Stimulated activated CD8-positive, alpha-beta memory T cell treated with anti-CD3 and anti-CD28 coated beads, Interleukin-4, amount 100 ng/mL, for 24 hours (primary cell): ENCODE results near the gene NFATC2.
"Not testable (repeated sequence)": the region's sequence is repeated elsewhere in the genome, so short reads cannot be mapped to it uniquely, and the experiment has no call there.

Experiments used
- DNase-seq: peaks from one replicate; pipeline ENCODE4 v3.0.0-alpha.2; 2020; ENCODE audit warnings: low read depth

The NFATC2 gene

DNA sequence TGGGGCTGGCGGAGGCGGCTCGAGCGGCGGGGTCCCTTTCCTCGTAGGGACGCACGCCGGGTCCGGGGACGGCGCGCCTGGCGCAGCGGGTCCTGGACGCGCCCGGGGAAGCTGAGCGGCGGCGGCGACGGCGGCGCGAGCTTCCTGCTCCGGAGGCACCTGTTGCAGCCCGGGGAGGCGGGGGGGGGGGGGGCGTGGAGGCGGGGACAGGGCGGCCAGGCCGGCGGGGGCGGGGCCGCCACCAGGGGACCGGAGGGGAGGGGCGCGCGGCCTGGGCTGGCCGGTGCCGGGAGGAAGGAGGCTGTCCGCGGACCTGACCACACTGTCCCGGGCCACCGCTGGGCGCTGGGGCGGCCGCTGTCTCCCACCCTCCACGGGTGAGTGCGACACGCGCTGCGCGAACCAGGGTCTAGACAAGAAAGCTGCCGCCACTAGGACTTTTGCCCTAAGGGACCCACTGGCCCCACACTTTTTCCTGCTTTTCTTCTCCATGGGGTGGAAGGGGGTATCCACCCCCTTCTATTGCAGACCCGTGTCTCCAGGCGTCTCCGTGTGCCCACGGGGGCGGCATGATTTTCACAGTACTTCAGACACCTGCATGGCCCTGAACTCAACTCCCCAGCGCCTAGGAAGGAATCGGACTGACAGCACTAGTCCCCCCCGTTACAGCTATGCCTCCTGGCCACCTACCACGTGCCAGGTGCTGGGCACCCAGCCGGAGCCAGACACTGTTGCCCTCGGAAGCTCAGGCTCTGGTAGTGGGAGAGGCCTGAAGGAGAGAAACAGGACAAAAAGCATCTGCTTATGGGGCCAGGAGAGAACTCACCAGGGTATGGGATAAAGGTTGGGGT is at the start of gene NFATC2:
Gene NFATC2 (minus strand): TSS at position 149 of the 851 bp plus-strand sequence. CDS start 220 bp downstream, outside the sequence.
- DNase-seq, result no peak

DNA sequence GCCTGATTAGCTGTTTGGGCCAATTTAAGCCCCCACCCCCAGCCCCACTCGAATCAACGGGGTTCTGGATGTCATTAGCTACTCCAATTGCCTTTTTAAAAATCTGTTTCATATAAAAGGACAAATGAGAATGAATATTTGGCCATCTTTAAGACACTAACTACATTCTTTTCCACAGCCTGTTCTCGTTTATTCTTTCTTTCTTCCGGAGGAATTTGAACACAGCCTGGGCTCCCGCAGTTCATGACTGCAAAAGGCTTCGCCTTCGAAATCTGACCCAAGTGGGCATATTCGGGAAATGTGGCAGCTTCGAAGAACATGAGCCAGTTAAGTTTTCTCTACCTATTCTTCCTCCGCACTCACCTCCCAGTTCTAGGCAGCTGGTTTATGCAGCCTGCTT is 49.4 kb upstream of the NFATC2 start:
- DNase-seq, result no peak

DNA sequence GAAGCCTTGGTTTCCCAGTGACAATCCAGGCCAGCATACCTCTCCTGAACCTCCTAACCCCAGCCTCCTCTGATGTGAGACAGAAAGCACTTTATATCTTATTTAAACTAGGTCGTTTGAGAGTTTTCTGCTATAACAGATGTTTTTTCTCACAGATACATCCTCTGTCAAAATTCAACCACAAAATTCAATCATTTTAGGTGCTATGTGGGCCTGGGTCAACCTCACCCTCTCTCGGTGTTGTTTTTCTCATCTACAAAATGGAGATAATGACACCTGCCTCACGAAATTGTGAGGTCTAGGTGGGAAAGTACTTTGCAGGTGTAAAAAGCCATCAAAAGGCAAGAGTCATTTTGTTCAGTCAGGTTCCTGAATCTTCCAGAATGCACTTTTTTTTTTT is 46.2 kb upstream of the NFATC2 start:
- DNase-seq, result no peak

DNA sequence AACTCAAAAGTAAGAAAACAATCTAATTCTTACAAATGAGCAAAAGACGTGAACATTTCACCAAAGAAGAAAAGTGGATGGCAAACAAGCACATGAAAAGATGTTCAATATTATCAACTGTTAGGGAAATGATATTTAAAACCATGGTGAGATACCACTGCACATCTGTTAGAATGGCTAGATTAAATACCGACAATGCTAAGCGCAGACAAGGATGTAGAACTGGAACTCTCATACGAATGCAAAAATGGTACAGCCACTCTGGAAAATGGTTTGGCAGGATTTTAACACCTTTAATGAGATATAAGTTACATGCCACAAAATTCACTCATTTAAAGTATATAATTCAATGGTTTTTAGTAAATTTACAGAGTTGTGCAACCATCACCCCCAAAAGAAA is 44.6 kb upstream of the NFATC2 start:
- no peak for DNase-seq

DNA sequence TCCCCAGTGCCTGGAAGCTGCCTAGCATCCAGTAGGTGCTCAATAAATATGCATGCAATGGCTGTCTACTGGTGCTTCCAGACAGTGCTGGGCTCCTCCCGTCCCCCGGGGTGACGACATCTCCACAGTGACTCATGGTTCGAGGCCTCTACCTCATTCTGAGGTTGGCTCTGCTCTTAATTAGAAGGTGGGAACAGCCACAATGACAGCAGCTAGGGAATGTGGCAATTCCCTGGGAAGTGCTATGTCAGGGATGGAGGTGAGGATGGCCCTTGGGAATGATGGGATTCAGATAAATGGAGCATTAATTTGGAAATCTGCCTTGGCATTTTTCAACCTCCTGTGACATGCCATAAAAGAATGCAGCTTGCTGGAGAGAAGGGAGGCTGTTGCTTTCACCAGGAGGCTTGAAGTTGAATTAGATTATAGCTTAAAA is 43.5 kb upstream of the NFATC2 start:
- no peak for DNase-seq

DNA sequence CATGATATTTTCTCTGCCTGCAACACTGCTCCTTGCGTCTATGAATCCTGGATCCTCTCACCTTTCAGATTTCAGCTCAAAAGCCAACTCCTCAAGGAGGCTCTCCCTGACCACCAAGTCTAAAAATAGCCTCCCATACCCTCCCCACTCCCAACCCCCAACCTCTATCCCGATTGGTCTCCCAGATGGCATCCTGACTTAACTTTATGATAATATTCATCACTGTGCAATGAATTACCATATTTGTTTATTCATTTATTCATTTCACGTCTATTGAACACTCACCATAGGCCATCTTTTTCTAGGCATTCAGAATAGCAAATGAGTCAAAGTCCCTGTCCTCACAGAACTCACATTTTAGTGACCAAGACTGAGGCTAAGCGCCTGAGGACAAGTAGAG is 42.6 kb upstream of the NFATC2 start:
- no peak for DNase-seq

DNA sequence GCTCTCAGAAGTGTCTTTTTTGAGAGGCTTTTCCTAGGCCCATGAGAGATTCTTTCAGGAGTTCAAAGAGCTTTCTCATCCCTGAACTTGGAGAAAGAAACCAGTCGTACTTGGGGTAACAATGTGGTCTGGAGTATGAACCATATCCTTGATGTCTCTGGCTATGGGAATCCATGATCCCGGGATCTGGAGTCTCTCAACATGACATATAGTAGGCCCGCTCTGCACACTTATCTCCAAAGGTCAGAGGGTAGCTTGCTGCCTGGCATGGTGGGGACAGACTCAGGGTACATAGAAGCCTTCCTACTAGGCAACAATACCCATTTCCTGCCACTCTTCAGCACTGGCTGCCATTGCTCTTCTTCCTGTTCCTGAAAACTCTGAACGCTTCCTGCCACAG is 42.2 kb upstream of the NFATC2 start:
- no peak for DNase-seq

DNA sequence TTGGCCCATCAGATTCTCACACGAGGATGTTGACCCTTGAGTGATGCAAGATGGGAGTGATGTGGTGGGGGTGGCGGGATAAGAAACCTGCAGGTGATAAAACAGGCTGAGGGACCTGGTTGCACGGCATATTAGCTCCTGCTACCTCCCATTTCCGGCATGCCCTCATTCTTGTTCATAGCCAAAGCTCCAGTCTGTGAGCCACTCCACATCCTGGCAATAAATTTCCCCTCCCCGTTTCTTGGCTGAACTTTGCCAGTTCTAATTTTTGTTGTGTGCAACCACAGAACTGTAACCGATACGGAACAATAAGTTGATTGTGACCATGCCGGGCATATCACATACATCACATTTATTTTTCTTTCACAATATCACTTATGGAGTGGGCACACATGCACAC is 41.6 kb upstream of the NFATC2 start:
- DNase-seq, result no peak

DNA sequence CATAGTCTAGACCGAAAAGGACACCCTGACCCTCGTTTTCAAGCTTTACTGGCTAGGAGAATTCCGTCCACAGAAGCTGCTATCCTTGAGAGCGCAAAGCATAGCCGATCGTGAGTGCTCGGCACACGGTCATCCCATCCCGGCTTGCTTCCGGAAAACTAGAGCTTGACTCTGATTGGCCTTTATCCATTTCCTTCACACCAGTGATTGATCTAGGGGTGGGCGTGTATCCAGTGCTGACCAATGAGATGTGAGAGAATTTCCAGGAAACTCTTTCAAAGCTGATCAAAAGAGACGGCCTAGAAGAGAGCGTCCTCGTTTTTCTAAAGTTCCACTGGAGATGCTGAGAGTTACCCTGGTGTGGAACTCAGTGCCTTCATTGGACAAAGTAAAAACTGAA is 41.0 kb upstream of the NFATC2 start:
- no peak for DNase-seq

DNA sequence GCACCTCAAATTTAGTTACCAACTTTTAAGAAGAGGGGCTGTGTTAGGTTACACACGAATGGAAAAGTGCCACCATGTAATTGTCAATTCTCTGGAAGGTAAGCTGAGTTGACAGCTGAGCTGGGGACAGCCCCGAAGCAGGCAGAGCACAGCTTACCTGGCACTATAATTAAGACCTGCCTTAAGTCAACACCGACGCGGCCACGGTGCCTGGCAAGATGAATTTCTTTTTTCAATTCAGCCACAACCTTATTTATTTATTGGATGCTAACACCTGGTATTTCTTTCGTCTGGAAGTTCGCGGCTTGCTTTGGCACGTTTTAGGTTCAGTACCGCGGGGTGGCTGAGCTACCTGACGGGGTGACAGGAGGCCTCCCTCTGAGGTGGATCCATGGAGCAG is 40.6 kb upstream of the NFATC2 start:
- DNase-seq, result no peak

DNA sequence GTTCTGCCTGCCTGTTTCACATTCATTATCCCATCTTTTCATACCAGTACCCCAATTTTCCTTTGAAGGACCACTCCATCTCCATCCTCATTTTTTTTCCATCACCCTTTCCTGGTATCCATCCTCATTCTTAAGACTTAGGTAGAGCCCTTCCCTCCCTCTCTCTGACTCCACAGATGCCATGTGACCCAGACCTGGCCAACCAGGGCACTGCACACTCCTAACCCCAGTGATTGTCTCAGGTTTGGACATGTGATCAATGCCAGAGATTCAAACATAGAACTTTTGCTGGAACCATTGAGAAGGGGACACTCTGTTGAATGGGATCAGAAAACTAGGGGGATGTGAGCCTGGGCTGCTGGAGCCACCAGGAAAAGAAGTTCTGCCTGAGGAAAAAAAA is 39.1 kb upstream of the NFATC2 start:
- no peak for DNase-seq

DNA sequence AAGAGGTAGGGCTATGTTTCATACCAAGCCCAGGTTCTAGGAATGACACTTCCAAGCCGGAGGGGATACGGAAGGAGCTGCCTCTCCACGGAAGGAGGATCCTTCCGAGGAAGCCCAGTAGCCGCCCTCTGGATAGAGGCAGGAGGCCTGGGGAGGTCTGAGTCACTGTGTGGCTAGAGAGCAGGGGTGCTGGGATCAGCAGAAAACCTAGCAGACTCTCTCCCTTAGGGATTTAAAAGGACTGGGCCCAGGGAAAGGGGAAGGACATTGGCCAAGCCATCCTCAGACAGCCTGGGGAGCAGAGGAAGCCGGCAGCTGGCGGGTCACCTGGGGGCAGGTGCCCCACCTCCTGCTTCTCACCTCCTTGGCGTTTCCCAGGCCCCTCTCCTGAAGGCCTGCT is 36.6 kb upstream of the NFATC2 start:
- DNase-seq, result no peak

DNA sequence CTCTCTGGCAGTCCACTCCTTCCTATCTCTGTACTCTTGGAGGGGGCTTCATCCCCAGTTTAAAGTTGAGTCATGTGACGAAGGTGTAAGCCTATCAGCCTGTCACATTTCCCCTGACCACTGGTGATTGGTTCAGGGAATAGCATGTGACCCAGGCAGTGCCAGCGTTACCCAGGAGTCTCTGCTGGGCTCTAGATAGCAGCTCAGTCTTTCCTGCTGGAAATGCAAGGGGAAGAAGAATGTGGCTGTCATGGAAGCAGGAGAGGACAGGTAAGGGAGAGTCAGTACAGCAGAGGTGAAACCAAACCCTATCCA is 35.6 kb upstream of the NFATC2 start:
- DNase-seq, result no peak

DNA sequence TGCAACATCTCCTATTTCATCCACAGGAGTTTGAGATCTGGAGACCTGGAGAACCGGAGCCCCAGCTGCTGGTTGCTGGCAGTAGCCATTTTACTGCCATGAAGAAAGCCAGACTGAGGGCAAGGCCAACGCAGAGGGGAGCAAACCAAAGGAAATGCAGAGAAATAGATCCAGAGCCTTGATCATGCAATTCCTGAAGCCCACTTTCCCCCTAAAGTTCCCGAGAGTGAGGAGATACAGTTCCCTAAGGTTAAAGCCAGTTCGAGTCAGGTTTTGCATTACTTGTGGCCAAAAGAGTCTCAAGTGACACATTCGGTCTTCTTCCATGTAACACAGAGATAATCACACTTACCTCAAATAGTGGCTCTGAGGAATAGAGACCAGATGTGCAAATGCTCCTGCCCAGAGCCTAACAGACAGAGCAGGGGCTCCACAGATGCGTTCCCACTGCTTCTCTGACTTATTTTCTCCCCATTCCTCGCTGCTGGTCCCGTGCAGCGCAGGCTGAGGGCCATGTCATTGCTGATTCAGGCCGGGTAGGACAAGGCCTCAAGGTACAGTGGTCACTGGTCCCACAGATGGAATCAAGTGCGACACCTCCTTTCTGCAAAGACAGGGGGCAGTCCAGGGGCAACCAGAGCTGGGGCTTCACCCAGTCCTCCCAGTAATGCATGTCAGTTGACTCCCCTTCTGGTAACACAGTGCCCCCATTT is 35.1 kb upstream of the NFATC2 start:
- no peak for DNase-seq

DNA sequence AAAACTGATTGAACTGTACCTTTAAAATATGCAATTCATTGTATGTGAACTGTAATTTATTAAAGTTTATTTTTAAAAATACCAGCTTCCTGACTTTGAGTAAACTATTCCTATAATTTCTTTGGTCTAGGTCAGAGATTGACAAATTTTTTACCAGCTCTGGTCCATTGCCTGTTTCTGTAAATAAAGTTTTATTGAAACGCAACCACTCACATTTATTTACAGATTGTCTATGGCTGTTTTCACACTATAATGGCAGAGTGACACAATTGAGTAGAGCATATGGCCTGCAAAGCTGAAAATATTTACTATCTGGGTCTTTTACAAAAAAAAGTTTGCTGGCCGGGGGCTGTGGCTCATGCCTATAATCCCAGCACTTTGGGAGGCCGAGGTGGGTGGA is 33.0 kb upstream of the NFATC2 start:
- no peak for DNase-seq

DNA sequence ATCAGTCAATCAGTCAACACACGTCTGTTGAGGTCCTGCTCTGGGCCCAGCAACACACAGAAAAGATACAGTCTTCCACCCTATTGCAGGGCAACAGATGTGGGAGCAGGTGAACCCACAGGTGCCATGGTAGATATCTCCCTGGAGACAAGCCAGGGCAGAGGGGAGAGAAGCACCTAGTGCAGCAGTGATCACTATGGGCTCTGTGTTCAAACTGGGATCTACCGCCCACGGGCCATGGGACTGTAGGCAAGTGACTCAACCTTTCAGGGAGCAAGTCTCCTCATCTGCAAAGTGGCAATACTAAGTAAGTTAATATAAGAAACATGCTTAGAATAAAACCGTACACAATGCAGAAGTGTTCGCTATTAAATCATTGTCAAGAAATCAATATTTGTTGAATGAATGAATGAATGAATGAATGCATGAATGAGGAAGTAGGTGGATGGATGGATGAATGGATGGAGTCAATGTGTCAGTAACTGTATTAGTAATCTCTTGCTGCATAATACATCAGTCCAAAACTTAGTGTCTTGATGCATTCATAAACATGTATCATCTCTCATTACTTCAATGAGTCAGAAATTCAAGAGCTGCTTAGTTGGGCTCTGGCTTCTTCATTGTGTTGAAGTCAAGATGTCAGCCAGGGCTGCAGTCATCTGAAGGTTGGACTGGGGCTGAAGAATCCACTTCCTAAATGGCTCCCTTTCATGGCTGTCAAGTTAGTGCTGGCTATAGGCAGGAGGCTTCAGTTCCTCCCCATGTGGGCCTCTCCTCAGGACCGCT is 31.9 kb upstream of the NFATC2 start:
- DNase-seq, result no peak

DNA sequence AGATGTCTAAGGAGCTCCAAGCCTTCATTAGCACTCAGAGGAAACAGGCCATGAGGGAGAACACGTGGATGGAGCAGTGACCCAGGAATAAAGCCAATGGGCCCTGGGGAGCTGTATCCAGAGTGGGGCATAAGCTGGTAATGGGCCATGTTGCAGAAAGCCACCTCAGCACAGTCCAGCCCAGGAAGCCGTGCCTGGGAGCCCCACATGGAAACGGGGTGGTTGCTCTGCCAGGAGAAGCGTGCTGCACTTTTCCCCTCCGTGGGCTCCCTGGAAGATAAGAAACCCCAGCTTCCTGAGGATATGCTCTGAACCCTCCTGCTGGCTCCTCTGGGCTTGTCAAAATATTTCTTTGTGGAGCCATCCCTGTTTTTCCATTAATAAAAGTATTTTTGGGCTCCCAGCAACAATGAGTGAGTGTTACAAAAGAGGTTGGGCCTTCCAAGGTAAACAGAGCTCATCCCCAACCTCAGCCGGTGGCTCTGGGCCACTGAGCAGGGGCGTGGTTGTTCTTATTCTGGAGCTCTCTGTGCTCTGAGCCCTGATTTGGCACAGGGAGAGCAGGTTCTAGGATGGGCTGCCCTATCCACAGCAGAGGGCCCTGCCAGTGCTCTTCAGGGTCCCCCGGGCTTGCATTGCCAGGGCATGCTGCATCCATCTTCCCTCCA is 31.2 kb upstream of the NFATC2 start:
- DNase-seq, result no peak

DNA sequence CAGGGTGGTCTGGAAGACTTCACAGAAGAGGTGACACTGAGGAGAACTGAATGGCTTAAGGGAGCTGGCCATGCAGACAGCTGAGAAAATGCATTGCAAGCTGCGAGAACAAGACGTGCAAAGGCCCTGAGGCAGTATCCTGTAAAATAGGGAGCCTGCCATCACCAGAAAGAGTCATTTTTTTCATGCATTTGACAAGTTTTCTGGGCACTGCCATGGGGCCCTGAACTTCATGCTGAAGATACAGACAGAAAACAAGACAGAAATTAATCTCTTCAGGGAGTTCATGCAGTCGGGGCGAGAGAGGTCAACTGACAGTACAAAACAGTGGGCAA is 28.9 kb upstream of the NFATC2 start:
- no peak for DNase-seq

DNA sequence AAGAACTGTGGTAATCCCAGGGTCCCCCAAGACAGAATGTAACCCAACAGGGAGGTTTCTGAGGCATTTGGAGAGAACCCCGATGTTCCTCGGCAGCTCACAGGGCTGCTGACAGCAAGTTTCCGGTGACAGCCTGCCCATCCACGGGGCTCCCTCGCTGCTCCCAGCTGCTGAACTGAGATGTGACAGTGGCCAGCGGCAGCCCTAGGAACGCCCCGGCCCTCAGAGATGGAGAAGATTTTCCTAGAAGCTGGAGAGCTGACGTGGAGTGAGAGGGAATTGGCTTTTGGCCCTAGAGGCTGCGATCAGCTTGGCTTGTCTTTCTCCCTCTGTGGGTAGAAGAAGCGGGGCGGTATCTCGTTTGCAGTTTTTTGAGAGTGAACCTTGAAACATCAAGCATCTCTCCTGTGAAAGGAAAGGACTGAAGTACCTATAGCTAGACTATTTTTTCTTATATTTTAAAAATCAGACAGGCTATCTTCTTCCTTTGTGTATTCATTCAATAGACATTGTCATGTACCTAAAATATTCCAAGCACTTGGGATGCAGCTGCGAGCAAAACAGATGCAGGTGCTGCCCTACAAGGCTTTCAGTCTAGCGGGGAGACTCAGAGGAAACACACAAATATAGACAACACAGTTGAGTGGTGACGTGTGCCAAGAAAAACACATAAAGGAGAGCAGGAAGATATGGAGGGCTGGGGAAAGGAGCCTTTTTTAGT is 28.4 kb upstream of the NFATC2 start:
- no peak for DNase-seq

DNA sequence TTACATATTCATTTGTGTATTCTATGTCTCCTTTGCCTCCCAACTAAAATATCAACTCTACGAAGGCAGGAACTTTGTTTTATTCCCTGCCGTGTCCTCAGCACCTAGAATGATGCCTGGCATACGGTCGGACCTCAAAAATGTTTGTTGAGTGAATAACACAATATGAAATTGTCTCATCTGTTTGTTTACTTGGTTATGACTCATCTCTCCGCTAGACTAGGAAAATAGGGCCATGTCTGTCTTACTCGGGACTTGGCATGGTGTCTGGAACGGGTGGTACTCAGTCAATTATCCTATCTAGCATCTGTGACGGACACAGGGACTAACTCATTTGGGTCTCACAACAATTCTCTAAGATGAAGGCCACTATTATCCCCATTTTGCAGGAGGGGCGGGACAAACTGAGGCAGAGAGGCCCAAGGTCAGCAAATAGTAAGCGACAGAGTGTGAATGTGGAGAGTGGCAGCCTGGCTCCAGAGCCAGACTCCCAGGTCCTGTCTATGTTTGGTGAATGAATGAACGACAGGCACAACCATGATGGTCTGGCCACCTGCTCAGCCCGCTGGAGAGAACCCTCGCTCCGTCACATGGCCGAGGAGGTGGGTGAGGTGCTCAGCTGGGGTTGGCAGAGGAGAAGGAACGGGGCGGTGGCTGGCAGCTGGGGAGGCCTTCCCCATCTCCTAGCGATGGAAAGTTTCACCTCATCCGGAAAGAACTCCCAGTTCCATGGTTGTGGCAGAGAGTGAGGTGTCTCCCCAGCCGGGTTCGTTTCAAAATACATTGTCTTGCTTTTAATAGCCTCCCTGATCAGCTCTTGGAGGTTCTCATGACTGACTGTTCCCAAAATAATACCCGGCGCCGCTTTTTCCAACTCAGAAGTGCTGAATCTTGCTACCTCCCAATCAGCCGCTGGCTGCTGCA is 27.6 kb upstream of the NFATC2 start:
- DNase-seq, result no peak

DNA sequence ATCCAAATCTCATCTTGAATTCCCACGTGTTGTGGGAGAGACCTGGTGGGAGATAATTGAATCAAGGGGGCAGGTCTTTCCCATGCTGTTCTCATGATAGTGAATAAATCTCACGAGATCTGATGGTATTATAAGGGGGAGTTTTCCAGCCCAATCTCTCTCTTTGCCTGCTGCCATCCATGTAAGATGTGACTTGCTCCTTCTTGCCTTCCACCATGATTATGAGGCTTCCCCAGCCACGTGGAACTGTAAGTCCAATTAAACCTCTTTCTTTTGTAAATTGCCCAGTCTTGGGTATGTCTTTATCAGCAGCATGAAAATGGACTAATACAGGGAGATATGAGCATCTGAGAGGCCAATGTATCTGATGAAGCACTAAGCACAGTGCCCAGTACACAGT is 26.0 kb upstream of the NFATC2 start:
- DNase-seq, result not testable (repeated sequence)
